A549 (cell line): ENCODE results near the gene TNPO3. TPM values are rescaled to one million over a fixed set of nuclear protein-coding genes. Genes with fewer than 3 reads are reported as not detected.
"Not testable (repeated sequence)": the region's sequence is repeated elsewhere in the genome, so short reads cannot be mapped to it uniquely, and the experiment has no call there.

Source experiments
- ATAC-seq, 2 experiments: fragments of 200-7000 bp in 1 of 2; fragments of >200 bp in 1 of 2; cut with Nextera tagmentation in 1 of 2; cut with Tn5 transposase in 1 of 2; 3 replicates each; pipeline versions ENCODE4 v1.8.0 to v1.9.1; 2018 to 2020; ENCODE audit warnings: mild to moderate bottlenecking in 1 of 2, moderate library complexity in 1 of 2
- CTCF ChIA-PET: fragments of 300-600 bp; sonication (Branson Sonifier 250); formaldehyde crosslinking; extraction: SDS; loops from one replicate; lab custom pipeline; 2021; ENCODE audit warnings: antibody characterized with exemption, inconsistent platforms; lab: Yijun Ruan, JAX
- POLR2A ChIA-PET: fragments of 350-600 bp; formaldehyde crosslinking; extraction: SDS; loops from one replicate; lab custom pipeline; 2021; ENCODE audit warnings: antibody characterized with exemption, inconsistent platforms; lab: Yijun Ruan, JAX
- DNase-seq, 2 experiments: peaks; one replicate each; pipeline versions ENCODE4 v3.0.0 to v3.0.0-alpha.2; 2011 to 2016; ENCODE audit warnings: low read depth in 1 of 2, low spot score in 1 of 2
- FAIRE-seq: peaks from 2 replicates; lab custom pipeline; 2011; peaks lifted over from hg19 to GRCh38; lab: Jason Lieb, UNC
- H3K27ac ChIP-seq, 2 experiments: fragments of >200 bp; sonication (Bioruptor Twin); formaldehyde crosslinking; 3 replicates each; pipeline ENCODE4 v1.5.1; 2016 to 2017
- H3K4me1 ChIP-seq: fragments of >200 bp; sonication (Bioruptor Twin); formaldehyde crosslinking; 3 replicates; pipeline ENCODE4 v1.6.1; 2016
- H3K4me2 ChIP-seq: fragments of >200 bp; sonication (Bioruptor Twin); formaldehyde crosslinking; 3 replicates; pipeline ENCODE4 v1.6.1; 2016
- H3K4me3 ChIP-seq: fragments of >200 bp; sonication (Bioruptor Twin); formaldehyde crosslinking; 3 replicates; pipeline ENCODE4 v1.5.1; 2016
- H3K9me3 ChIP-seq: fragments of >200 bp; sonication (Bioruptor Twin); formaldehyde crosslinking; 3 replicates; pipeline ENCODE4 v1.6.1; 2016
- CBX2 ChIP-seq: fragments of 200-600 bp; sonication (generic); IDR thresholded peaks from 2 replicates; pipeline ENCODE4 v1.6.1; 2016; ENCODE audit warnings: low read depth, mild to moderate bottlenecking, borderline replicate concordance
- CHD2 ChIP-seq: fragments of 150-350 bp; IDR thresholded peaks from 2 replicates; pipeline ENCODE4 v1.6.1; 2014; ENCODE audit warnings: low read length; ENCODE audit not compliant: partially characterized antibody
- EHF ChIP-seq: fragments of 250-450 bp; sonication (Bioruptor Pico); IDR thresholded peaks from 2 replicates; pipeline ENCODE4 v1.5.0; 2020; ENCODE audit warnings: mild to moderate bottlenecking
- HEYL ChIP-seq: fragments of 250-450 bp; sonication (Bioruptor Pico); IDR thresholded peaks from 2 replicates; pipeline ENCODE4 v1.8.0; 2021; ENCODE audit warnings: mild to moderate bottlenecking, moderate library complexity
- JUN ChIP-seq, 2 experiments: fragments of >200 bp; sonication (Bioruptor Twin); formaldehyde crosslinking; IDR thresholded peaks; 2 replicates in 1 of 2; 3 replicates in 1 of 2; pipeline ENCODE4 v1.6.1; 2016 to 2017
- KDM1A ChIP-seq: fragments of 200-600 bp; sonication (generic); IDR thresholded peaks from 2 replicates; pipeline ENCODE4 v1.6.1; 2016; ENCODE audit warnings: low read depth, mild to moderate bottlenecking
- MAZ ChIP-seq: fragments of 150-350 bp; IDR thresholded peaks from 2 replicates; pipeline ENCODE4 v1.6.1; 2014; ENCODE audit warnings: antibody characterized with exemption, low read depth, low read length, borderline replicate concordance
- MYC ChIP-seq: IDR thresholded peaks from 2 replicates; pipeline ENCODE4 v1.6.1; 2012; ENCODE audit warnings: mild to moderate bottlenecking, inconsistent platforms, low read length, improper control_type of control experiment, borderline replicate concordance
- NFE2L2 ChIP-seq: fragments of 150-350 bp; conservative IDR thresholded peaks from 2 replicates; pipeline ENCODE4 v1.6.1; 2014; ENCODE audit warnings: low read length
- NR3C1 ChIP-seq: fragments of >200 bp; sonication (Bioruptor Twin); formaldehyde crosslinking; IDR thresholded peaks from 3 replicates; pipeline ENCODE4 v1.6.1; 2017
- PHF8 ChIP-seq: fragments of 200-600 bp; sonication (generic); IDR thresholded peaks from 2 replicates; pipeline ENCODE4 v1.6.1; 2016; ENCODE audit warnings: low read depth, mild to moderate bottlenecking, antibody characterized with exemption, moderate library complexity, borderline replicate concordance
- POLR2AphosphoS2 ChIP-seq: conservative IDR thresholded peaks from 2 replicates; pipeline ENCODE4 v1.6.1; 2012; ENCODE audit warnings: low read length, improper control_type of control experiment, inconsistent platforms
- RNF2 ChIP-seq: fragments of 200-600 bp; sonication (generic); IDR thresholded peaks from 2 replicates; pipeline ENCODE4 v1.6.1; 2016; ENCODE audit warnings: low read depth, mild to moderate bottlenecking, antibody characterized with exemption, moderate library complexity, borderline replicate concordance
- TP53 ChIP-seq: fragments of 250-450 bp; sonication (Bioruptor Pico); IDR thresholded peaks from 2 replicates; pipeline ENCODE4 v1.5.0; 2021; ENCODE audit warnings: mild to moderate bottlenecking, moderate library complexity
- ZFP36 ChIP-seq: fragments of 450-650 bp; IDR thresholded peaks from 2 replicates; pipeline ENCODE4 v1.6.1; 2014; ENCODE audit warnings: borderline replicate concordance; ENCODE audit not compliant: partially characterized antibody
- WGBS: methylation state at CpG from one replicate; pipeline ENCODE4 v1.1.6; 2017; ENCODE audit errors: missing lambda C conversion rate; 5-methylcytosine and 5-hydroxymethylcytosine counted together
- polyA plus RNA-seq, 4 experiments: library from polyadenylated mRNA; depleted of rRNA in 3 of 4; stranded (reverse); fragments of >200 nt; fragmentation: RNase III in 1 of 4; extraction: RNeasy Plus Mini Kit Qiagen cat#74134 plus additional on column Dnase treatment in 1 of 4; gene quantifications; 2 replicates in 3 of 4; 3 replicates in 1 of 4; pipeline ENCODE4 v1.2.3, GENCODE V29; 2011 to 2017
- TF ChIP-seq, protein P1 (sequence below): fragments of 250-450 bp; sonication (Bioruptor Pico); IDR thresholded peaks from 2 replicates; pipeline ENCODE4 v1.5.0; 2021; ENCODE audit warnings: mild to moderate bottlenecking, moderate library complexity, borderline replicate concordance
- TF ChIP-seq, protein P2 (sequence below): fragments of >200 bp; sonication (Bioruptor Twin); formaldehyde crosslinking; IDR thresholded peaks from 3 replicates; pipeline ENCODE4 v1.6.1; 2016

TNPO3 gene
- polyA plus RNA-seq, 2 of the 4 experiments (the other 2 are of a cell fraction), result 43.2 to 66.9 TPM

GRCh38 chr7:129067943-129068548 is 13.1 kb upstream of the TNPO3 start:
- Histone ChIP-seq H3K4me2 (no peak overlapping the region), H3K4me3 (no peak overlapping the region), H3K4me1 (peaks cover 14% of the 10 kb centered on the region), H3K27ac (no peak overlapping the region), H3K9me3 (no peaks in the 10 kb centered on the region)
- ATAC-seq (no peak), FAIRE-seq (no peak), DNase-seq (no peak)
- WGBS, result 96% methylated on average over 5 of the region's 5 CpGs
- ChIA-PET CTCF (interaction anchor here (4.5 kb wide), 1 partner anchor 24 kb away, joined by 26 read pairs; no protein-coding TSS in a partner anchor), POLR2A (interaction anchor here (3.4 kb wide), 1 partner anchor 13 kb away, joined by 25 read pairs; the partner anchor contains the start of gene TNPO3)
- no peak for TF ChIP-seq RNF2

GRCh38 chr7:129067132-129067561 is 12.2 kb upstream of the TNPO3 start:
- POLR2A ChIA-PET, result interaction anchor here (3.4 kb wide), 1 partner anchor 12 kb away, joined by 25 read pairs; the partner anchor contains the start of gene TNPO3
- not testable (repeated sequence) for H3K9me3 ChIP-seq

GRCh38 chr7:129066290-129067131 is 11.6 kb upstream of the TNPO3 start:
- ChIA-PET CTCF (interaction anchor here (4.5 kb wide), 1 partner anchor 25 kb away, joined by 26 read pairs; no protein-coding TSS in a partner anchor), POLR2A (interaction anchor here (3.4 kb wide), 1 partner anchor 11 kb away, joined by 25 read pairs; the partner anchor contains the start of gene TNPO3)
- Histone ChIP-seq H3K4me3 (no peak overlapping the region), H3K4me1 (peaks cover 14% of the 10 kb centered on the region), H3K9me3 (peaks cover 5% of the 10 kb centered on the region; the same call in 1 of the 3 replicates), H3K27ac (peak overlapping the region; percentile 3 to 67; a peak in 4 of 6 replicates), H3K4me2 (peak overlapping the region; percentile 19; the same call in 2 of the 3 replicates)
- FAIRE-seq, result no peak
- peak; percentile 26 to 43 for DNase-seq
- peak; percentile 40; the same call in 1 of the 2 replicates for TF ChIP-seq NFE2L2
- no peak for TF ChIP-seq MYC
- ATAC-seq, result peak; percentile 83 to 85
- 82% methylated on average over 11 of the region's 11 CpGs for WGBS

More at GRCh38 chr7:129067132-129067561, 12.2 kb upstream of the TNPO3 start:
- ATAC-seq, H3K4me3 ChIP-seq, FAIRE-seq, H3K27ac ChIP-seq, DNase-seq: not testable (repeated sequence)
- peak overlapping the region; percentile 19; the same call in 2 of the 3 replicates for H3K4me2 ChIP-seq
- CTCF ChIA-PET, result interaction anchor here (4.5 kb wide), 1 partner anchor 25 kb away, joined by 26 read pairs; no protein-coding TSS in a partner anchor
- peaks cover 14% of the 10 kb centered on the region for H3K4me1 ChIP-seq
- 85% methylated on average over 4 of the region's 4 CpGs for WGBS

DNA sequence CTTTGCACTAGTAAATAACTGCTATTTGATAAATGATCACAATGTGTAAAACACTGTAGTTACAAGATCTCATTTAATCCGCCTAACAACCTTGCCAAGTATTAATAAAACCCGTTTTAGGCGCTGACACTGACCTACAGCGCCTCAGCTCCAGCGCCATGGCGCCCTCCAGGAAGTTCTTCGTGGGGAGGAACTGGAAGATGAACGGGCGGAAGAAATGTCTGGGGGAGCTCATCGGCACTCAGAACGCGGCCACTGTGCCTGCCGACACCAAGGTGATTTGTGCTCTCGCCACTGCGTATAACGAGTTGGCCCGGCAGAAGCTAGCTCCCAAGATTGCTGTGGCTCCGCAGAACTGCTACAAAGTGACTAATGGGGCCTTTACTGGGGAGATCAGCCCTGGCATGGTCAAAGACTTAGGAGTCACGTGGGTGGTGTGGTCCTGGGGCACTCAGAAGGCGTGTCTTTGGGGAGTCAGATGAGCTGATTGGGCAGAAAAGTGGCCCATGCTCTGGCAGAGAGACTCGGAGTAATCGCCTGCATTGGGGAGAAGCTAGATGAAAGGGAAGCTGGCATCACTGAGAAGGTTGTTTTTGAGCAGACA is 1.1 kb upstream of the TNPO3 start:
- Histone ChIP-seq H3K4me3 (peak overlapping the region; percentile 85; the same call in 1 of the 3 replicates), H3K4me2 (peak overlapping the region; percentile 81)
- FAIRE-seq, result no peak

DNA sequence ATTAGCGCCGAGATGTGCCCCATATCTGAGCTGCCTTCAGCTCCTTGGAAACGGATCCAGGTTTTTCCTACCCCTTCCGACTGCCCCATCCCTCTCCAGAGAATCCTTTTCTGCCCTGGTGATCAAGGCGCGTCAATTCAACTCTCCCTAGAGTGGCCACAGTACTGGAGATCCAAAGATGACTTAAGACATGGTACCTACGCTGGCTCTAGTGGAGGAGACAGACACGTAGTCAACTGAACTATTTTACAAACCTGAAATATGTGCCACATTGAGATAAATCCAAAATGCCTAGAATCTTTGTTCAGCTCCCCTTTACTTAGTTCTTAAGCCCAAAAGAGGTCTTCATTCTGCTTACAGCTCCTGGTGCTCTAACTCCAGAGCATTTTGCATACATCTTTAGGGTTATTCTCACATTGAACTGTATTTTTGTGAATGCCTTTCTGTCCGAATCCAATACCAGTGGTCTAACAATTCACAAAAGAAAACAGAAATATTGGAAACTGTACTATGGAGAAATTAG is 444 bp upstream of the TNPO3 start:
- FAIRE-seq (no peak), DNase-seq (no peak), ATAC-seq (peak; percentile 57 to 69)
- POLR2A ChIA-PET, result interaction anchor here (0.9 to 3.0 kb wide), 7 partner anchors 9 to 108 kb away, joined by 3 to 25 read pairs (median 4); no protein-coding TSS in a partner anchor
- peak overlapping the region; percentile 85 for H3K4me3 ChIP-seq
- H3K27ac ChIP-seq, result peak overlapping the region; percentile 92 to 95
- H3K9me3 ChIP-seq, result no peaks in the 10 kb centered on the region
- CTCF ChIA-PET, result interaction anchor here (2.7 kb wide), 1 partner anchor 37 kb away, joined by 13 read pairs; no protein-coding TSS in a partner anchor
- peak overlapping the region; percentile 81 for H3K4me2 ChIP-seq
- H3K4me1 ChIP-seq, result peaks cover 17% of the 10 kb centered on the region
- WGBS, result 9% methylated on average over 9 of the region's 9 CpGs
- TF ChIP-seq KDM1A (no peak), TP53 (no peak), POLR2AphosphoS2 (no peak), HEYL (CRISPR knock-in tag) (no peak), CHD2 (peak; percentile 22), CBX2 (no peak), MAZ (0 out of 2 replicates have a peak, but pooled peaks have one; percentile 3), EHF (no peak), NR3C1 (no peak), PHF8 (peak; percentile 49; the same call in 1 of the 2 replicates)
- TF ChIP-seq, protein P1, sequence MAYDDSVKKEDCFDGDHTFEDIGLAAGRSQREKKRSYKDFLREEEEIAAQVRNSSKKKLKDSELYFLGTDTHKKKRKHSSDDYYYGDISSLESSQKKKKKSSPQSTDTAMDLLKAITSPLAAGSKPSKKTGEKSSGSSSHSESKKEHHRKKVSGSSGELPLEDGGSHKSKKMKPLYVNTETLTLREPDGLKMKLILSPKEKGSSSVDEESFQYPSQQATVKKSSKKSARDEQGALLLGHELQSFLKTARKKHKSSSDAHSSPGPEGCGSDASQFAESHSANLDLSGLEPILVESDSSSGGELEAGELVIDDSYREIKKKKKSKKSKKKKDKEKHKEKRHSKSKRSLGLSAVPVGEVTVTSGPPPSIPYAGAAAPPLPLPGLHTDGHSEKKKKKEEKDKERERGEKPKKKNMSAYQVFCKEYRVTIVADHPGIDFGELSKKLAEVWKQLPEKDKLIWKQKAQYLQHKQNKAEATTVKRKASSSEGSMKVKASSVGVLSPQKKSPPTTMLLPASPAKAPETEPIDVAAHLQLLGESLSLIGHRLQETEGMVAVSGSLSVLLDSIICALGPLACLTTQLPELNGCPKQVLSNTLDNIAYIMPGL (CRISPR knock-in tag), result no peak
- TF ChIP-seq, protein P2, sequence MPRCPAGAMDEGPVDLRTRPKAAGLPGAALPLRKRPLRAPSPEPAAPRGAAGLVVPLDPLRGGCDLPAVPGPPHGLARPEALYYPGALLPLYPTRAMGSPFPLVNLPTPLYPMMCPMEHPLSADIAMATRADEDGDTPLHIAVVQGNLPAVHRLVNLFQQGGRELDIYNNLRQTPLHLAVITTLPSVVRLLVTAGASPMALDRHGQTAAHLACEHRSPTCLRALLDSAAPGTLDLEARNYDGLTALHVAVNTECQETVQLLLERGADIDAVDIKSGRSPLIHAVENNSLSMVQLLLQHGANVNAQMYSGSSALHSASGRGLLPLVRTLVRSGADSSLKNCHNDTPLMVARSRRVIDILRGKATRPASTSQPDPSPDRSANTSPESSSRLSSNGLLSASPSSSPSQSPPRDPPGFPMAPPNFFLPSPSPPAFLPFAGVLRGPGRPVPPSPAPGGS, result 0 out of 3 replicates have a peak, but pooled peaks have one; percentile 35

More for the DNA sequence above, 1.1 kb upstream of the TNPO3 start:
- DNase-seq, result no peak
- TF ChIP-seq ZFP36 (no peak), JUN (IDR thresholded peaks at IDR 0.05) (no peak)
- TF ChIP-seq, all 56 proteins: peak for 0
- Histone ChIP-seq H3K27ac (peak overlapping the region in 1 of 2 experiments; percentile 92; a peak in 3 of 6 replicates), H3K9me3 (no peaks in the 10 kb centered on the region), H3K4me1 (peaks cover 17% of the 10 kb centered on the region)
- CTCF ChIA-PET, result interaction anchor here (2.7 kb wide), 1 partner anchor 36 kb away, joined by 13 read pairs; no protein-coding TSS in a partner anchor
- no peak for ATAC-seq
- 95% methylated on average over 22 of the region's 22 CpGs for WGBS
- POLR2A ChIA-PET, result interaction anchor here (2.5 to 3.0 kb wide), 2 partner anchors 8 to 11 kb away, joined by 19 to 25 read pairs; no protein-coding TSS in a partner anchor
